Stomach (tissue), 4 donors: ENCODE data around the gene NKAIN2.

ENCODE experiments used
- CTCF ChIP-seq, 7 experiments: fragments of 450-650 bp in 4 of 7; fragments of 200-600 bp in 3 of 7; sonication (generic) in 3 of 7; IDR thresholded peaks; one replicate each; pipeline ENCODE4 v1.5.1; 2016 to 2019; ENCODE audit warnings: antibody characterized with exemption in 7 of 7, control low read depth in 2 of 7, mild to moderate bottlenecking in 1 of 7
- EP300 ChIP-seq: sonication (generic); formaldehyde crosslinking; IDR thresholded peaks from one replicate; pipeline ENCODE4 v1.6.1; 2017; ENCODE audit warnings: antibody characterized with exemption
- POLR2A ChIP-seq, 4 donors: fragments of 450-650 bp; IDR thresholded peaks; one replicate each; pipeline ENCODE4 v1.6.1; 2016; ENCODE audit warnings: antibody characterized with exemption in 4 of 4, control low read depth in 2 of 4, mild to moderate bottlenecking in 1 of 4, moderate library complexity in 1 of 4
- POLR2AphosphoS5 ChIP-seq, 3 donors: sonication (generic); formaldehyde crosslinking; IDR thresholded peaks; one replicate each; pipeline ENCODE4 v1.6.1; 2016; ENCODE audit warnings: antibody characterized with exemption in 3 of 3

GRCh38 chr6:123804014-123804786 is 535 bp downstream of the NKAIN2 start:
- no peak for TF ChIP-seq CTCF (IDR thresholded peaks at IDR 0.05)
- TF ChIP-seq POLR2A (IDR thresholded peaks at IDR 0.05), result no peak
- no peak for TF ChIP-seq EP300
- TF ChIP-seq POLR2AphosphoS5 (IDR thresholded peaks at IDR 0.05), result no peak
